HG03520 (cell line): ENCODE measurements around the gene NAA16.
A peak's percentile ranks its signal among the peaks of the same experiment; 100 is the strongest.

Experiments
- ATAC-seq: cut with Tn5 transposase; IDR thresholded peaks from one replicate; pipeline ENCODE4 v1.9.1; 2021; ENCODE audit warnings: mild to moderate bottlenecking, moderate library complexity; ENCODE audit not compliant: unreplicated experiment

Gene NAA16

DNA sequence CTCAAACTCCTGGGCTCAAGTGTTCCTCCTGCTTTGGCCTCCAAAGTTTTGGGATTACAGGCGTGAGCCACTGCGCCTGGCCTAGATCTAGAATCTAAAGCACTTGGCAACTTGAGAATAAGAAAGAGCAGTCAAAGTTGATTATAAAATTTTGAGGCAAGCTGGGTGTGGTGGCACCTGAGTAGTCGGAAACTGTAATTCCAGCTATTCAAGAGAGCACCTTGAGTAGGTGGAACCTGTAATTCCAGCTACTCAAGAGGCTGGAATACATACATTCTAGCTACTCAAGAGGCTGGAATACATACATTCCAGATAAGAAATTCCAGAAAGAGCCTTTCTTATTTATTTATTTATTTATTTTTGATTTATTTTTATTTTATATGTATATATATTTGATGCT is 8.3 kb upstream of the NAA16 start:
- no peak for ATAC-seq

DNA sequence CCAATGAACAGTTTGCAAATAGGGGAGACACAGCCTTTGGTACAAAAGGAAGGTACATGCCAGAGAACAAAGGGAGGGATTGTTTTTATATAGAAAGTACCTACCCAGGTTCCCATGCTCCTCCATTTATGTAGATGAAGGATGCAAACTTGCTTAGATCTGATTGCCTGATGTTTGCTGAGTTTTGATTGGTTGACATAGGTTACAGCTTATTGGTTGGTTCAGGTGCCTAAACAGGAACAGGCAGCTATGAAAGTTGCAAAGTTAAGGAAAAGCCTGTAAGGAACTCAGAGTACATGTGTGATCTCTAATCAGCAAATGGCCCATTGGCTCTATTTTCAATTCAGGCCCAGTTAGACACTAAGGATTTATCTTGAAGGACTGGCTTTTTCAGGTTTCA is 6.5 kb upstream of the NAA16 start:
- no peak for ATAC-seq

DNA sequence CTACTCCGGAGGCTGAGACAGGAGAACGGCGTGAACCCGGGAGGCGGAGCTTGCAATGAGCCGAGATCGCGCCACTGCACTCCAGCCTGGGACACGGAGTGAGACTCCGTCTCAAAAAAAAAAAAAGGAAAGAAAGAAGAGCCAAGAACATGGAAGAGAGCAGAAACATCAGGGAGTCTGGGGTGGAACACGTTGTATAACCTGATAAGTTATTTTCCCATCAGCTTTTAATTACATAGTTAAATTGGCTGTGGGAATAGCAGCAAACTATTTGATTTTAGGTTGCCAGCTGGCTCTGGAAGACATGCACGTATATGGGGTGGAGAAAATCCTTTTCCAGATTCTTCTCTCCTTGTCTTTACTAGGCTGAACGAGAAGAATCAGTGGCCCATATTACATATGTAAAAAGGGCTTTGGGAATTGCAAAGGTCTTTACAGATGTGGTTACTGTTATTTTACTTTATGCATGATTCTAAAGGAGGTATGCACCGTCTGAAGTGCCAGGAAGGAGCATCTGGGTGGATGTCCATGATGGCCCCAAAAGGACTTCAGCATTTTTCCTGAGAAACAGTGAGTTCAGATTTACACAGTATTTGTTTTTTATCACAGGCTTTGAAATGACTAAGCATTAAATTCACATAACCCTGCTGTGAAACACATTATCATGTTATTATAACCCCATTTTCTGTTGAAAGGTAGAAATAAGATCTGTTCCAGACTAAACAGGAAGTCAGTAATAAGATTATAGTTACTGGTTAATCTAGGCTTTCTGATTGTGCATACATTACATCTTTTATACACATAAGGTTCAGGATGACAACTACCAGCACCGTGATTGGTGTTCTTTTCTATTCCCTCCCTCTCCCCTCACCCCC is 4.6 kb upstream of the NAA16 start:
- no peak for ATAC-seq

DNA sequence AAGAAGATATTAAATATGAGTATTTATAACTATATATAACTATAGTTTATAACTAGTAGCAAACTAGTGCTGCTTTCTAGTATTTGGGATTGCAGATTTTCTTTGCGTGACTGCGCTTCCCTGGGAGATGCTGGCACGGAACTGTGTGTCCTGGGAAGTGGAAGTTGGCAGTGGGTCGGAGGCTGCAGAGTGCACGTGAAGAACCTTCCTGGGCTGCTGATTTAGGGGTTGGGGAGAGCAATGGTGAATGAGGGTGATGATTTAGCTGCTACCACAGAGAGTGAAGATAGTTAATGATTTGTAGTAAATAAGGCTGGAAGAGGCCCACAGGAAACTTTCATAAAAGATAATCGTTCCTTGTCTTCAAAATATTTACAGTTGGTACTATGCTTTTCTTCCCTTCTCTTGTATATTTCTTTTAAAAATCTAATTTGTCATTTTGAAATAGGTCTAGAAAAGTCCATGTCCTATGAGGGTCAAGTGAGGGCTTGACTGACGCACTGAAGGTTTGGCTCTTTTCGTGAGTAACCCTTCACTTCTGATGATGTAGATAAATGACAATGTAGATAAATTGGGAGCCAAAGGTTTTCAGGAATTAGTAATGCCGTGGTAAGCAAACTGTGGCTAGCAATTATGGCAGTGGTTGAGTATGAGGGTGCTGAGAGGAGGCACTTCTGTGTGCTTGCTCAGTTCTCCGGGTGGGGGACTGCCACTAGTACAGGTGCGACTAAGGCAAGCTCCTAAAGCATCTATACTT is 3.0 kb upstream of the NAA16 start:
- no peak for ATAC-seq

DNA sequence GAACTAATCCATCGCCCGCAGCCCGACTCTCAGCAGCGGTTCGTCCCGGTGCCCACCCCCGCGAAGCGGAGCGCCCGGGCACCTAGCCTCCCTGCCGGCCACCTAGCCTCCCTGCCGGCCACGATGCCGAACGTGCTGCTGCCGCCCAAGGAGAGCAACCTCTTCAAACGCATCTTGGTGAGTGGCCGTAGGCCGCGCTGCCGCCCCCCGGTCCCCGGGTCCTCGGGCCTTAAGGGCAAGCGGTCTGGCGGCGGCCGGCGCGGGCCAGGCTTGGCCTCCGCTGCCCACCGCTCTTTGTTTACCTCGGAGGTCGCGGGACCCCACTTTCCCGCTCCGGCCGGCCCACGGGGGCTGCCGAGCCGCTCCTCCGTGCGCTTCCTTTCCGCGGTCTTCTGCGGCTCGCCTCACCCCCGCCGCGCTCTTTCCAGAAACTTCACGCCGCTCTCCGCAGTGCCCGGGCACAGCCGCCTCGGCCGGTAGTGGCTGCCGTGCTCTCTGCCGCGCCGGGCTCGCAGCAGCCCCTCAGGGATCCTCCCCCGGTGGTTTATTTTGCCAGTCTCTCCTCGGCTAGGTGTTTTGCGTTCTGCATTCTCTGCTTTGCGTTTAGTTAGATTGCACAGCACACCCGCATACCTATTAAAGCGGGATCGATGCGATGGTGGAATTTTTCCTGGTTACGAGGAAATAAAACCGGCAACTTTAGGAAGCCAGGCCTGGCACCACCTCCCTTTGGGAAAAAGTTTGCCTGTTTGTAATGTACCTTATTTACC is 524 bp downstream of the NAA16 start:
- peak; percentile 42 for ATAC-seq

DNA sequence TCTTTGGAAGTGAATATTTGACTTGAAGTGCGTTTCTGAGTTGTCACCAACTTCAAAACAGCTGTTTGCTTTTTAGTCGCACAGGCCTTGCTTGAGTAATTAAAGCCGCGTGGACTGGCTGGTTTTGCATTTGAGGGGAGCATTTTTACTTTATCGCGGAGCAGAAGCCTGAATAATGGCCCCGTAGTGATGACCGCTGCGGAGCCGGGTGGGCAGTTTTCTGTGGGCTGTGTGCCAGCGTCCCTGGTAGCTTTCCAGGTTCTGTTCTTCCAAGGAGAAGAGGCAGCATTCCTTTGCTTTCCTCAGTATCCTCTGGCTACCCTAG is 1.1 kb downstream of the NAA16 start:
- no peak for ATAC-seq

DNA sequence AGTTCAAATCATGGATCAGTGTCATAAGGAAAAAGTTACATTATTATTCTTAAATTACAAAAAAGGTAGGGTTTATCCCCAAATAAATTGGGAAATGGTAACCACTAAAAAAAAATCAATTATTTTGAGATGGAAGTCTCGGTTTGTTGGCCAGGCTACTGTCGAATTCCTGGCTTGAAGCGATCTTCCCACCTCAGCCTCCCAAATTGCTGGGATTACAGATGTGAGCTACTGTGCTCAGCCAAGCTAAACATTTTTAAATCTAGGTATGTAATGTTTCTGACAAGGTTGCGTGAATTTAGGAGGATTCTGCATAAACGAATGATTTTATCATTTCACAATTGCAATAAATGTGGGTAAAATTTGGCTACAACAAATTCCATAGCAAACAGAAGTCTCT is 2.0 kb downstream of the NAA16 start:
- ATAC-seq: no peak

DNA sequence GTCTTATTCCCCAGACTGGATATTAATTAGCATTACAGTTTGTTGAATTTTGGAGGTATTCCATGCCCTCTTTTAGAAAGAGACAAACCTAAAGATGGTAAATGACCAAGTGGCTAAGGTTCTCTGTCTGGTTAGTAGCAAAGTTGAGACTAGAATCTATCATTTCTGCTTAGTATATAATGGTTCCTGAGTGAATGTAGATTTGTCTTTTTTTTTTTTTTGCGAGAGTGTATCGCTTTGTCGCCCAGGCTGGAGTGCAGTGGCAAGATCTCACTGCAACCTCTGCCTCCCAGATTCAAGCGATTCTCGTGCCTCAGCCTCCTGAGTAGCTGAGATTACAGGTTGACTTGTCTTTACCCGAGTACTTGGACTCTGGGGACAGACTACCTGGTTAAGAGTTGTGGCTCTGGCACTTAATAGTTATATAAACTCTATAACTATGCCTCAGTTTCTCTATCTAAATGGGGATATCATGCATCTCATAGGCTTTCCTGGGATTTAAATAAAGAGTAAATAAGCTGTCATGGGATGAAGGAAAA is 2.7 kb downstream of the NAA16 start:
- ATAC-seq: no peak

DNA sequence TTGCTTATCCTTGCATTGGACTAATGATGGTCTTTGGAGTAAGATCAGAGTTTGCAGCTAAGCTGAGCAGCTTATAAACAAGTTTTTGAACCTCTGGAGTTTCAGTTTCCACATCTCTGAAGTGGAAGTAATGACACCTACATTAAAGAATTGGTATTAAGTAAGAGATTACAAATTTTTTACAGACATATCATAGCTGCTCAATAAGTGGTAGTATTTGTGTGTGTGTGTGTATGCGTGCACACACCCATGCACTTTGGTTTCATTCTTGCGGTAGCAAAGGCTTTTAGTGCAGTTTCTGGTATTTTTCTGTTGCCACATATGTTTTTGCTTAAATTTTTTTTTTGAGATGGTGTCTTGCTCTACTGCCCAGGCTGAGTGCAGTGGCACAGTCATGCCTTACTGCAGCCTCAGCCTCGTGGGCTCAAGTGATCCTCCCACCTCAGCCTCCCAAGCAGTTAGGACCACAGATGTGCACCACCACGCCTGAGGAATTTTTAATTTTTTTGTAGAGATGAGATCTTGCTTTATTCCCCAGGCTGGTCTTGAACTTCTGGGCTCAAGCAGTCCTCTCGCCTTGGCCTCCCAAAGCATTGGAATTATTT is 4.5 kb downstream of the NAA16 start:
- no peak for ATAC-seq

DNA sequence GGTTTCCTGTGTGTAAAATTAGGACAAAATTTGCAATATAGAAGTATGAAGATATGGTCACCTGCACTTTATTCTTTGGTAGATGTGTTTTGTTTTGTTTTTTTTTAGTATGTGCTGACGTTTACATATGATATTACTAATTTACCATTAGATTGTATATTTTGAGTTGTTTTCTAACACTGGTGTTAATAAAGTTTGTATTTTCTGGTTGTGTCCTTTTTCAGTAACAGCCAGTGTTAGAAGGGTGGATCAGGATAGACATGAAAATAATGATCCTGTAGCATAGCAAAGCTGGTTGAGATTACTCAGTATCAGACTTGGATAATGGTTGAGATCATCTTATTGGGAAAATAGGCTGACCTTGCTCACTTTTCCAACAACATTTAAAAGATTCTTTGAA is 6.2 kb downstream of the NAA16 start:
- no peak for ATAC-seq

DNA sequence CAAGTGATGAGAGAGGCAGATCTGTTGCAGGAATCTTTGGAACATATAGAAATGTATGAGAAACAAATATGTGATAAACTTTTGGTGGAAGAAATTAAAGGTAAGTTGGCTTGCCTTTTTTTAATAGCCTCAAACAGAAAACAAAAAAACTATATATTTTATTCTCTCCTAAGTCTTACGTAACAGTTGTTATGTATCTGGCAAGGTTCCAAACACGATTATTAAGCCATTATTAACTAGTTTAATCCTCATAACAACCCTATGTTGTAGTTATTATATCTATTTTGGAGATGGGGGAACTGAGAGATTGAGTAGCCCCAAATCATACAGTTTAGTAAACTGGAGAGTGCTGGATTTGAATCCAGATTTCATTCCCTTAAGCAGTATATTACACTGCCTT is 14.7 kb downstream of the NAA16 start:
- no peak for ATAC-seq

DNA sequence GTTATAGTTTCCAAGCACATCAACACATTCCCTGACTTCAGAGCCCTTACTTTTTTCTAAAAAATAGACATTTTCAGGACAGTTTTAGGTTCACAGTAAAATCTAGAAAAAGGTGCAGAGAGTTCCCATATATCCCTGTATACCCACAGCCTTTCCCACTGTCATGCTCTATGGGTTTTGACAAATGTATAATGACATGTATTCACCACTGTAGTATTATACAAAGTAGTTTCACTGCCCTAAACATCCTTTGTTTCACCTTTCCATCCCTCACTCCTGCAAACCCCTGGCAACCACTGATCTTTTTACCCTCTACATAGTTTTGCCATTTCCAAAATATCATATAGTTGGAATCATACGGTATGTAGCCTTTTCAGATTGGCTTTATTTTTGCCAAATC is 15.6 kb downstream of the NAA16 start:
- ATAC-seq: no peak

DNA sequence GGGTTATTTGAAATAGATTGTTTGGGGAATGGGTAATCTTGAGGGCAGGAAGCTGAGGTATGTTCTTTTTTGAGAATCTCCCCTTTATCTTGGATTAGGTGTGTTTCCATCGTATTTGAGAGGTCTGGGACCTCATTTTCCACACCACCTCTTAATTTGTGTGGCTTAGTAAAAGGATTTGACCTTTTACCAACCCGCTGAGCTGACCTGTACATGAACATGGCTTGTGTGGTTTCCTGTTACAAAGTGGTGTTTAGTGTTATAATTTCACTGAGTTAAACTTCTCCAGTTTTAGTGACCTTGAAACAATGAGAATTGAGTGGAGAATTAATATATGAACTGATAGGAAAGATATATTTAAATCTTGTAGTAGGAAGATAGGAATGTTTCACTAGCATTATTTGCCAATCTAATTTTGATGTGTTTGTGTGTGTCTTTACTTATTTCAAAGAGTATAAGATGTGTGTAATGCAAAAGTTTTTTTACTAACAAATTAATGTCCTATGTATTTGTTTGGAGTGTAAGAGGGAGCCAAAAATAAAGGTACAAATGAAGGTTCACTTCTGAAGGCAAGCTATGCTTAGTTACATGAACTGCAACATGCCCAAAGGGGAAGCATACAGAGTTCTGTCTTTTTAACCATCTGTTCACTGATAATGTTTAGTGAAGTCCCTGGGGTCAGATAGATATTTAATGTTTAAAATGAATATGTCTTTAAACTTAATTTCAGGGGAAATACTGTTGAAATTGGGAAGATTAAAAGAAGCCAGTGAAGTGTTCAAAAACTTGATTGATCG is 17.1 kb downstream of the NAA16 start:
- ATAC-seq: no peak

DNA sequence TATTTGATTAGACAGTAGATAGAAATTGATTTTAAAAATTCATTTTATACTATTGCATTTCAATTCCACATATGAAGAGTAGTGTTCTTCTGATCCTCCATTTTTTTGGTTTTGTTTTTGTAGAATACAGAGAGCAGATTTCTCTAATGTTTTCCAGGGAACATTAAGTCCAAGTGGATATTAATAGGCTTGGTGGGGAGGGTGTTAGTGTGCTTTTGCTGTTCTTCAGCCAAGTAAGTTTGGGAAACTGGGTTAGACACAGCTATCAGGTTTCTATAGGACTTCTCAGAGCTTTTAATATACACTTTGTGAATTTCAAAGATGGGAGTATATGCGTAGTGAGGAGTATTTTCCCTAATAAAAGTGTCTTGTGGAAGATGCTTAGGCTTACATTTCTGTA is 21.8 kb downstream of the NAA16 start:
- no peak for ATAC-seq

DNA sequence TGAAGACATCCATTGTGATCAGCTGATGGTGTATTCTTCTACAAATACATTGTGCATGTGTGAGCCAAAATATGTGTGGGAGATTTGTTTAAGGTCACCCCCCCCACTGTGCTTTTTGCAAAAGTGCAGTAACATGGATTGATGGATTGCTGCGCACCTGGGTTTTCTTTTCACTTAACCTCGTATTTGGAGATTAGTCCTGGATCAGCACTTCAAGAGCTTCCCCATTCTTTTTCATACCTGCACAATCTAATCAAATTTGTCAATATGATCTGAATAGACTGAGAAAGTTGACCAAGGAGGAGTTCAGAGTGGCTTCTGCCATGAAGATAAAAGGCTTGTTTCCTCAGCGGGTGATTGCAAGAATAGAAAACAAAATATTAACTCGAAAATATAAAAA is 23.7 kb downstream of the NAA16 start:
- ATAC-seq: no peak

DNA sequence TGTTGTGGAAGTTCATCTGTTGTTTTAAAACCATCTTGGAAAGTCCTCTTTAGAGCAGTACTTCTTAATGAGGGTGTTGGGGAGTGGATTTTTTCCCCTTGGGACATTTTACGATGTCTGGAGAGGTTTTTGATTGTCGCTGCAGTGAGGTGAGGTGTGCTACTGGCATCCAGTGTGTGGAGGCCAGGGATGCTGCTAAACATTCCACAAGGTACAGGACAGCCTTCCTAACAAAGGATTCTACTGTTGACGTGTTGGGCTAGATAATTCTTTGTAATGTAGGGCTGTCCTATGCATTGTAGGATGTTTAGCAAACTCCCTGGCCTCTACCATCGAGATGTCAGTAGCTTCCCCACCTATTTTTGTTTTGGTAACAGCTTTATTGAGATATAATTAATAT is 33.3 kb downstream of the NAA16 start:
- no peak for ATAC-seq

DNA sequence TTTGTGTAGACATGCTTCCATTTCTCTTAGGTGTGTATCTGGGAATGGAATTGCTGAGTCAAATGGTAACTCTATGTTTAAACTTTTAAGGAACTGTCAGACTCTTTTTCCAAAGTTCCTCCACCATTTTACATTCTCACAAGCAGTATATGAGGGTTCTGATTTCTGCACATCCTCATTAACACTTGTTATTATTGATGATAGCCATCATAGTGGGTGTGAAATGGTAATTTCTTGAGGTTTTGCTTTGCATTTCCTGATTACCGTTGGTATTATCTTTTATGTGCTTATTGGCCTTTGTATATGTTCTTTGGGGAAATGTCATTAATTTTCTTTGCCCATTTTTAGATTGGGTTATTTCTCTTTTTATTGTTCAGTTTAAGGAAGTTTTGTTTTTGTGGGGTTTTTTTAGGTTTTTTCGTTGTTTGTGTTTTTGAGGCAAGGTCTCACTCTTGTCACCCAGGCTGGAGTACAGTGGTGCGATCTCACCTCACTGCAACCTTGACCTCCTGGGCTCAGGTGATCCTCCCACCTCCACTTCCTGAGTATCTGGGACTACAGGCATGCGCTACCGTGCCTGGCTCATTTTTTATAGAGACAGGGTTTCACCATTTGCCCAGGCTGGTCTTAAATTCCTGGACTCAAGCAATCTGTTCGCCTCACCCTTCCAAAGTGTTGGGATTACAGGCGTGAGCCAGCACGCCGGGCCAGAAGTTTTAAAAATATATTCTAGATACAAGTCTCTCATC is 34.3 kb downstream of the NAA16 start:
- no peak for ATAC-seq

DNA sequence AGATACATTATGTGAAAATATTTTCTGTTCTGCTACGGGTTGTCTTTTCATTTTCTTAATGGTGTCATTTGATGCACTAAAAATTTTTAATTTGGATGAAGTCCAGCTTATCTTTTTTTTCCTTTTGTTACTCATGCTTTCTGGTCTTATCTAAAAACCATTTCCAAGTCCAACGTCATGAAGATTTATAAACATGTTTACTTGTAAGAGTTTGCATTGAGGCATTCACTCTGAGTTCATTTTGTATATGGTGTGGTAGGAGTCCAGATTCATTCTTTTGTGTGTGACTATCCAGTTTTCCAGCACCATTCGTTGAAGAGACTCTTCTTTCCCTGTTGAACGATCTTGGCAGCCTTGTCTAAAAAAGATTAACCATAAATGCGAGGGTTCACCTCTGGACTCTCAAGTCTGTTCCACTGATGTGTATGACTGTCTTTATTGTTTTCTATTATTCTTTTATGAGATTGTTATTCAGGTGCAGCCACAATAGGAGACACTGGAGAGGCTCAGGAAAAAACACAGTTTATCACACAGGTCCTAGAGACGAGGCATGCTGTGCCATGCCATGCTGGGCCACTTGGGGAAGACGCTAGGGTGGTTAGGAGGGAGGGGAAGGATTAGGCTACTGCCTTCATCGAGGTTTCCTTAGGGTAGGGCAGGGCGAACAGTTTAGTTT is 35.0 kb downstream of the NAA16 start:
- no peak for ATAC-seq
